ENCODE results near the gene LRCH4.

GRCh38 chr7:100566018-100566531 lies 19.9 kb downstream of the LRCH4 start:
- TF ChIP-seq, protein P1, sequence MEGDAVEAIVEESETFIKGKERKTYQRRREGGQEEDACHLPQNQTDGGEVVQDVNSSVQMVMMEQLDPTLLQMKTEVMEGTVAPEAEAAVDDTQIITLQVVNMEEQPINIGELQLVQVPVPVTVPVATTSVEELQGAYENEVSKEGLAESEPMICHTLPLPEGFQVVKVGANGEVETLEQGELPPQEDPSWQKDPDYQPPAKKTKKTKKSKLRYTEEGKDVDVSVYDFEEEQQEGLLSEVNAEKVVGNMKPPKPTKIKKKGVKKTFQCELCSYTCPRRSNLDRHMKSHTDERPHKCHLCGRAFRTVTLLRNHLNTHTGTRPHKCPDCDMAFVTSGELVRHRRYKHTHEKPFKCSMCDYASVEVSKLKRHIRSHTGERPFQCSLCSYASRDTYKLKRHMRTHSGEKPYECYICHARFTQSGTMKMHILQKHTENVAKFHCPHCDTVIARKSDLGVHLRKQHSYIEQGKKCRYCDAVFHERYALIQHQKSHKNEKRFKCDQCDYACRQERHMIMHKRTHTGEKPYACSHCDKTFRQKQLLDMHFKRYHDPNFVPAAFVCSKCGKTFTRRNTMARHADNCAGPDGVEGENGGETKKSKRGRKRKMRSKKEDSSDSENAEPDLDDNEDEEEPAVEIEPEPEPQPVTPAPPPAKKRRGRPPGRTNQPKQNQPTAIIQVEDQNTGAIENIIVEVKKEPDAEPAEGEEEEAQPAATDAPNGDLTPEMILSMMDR (IDR thresholded peaks at IDR 0.05; ENCODE audit: extremely low read depth in 1 of 2, insufficient read depth in 1 of 2, low read depth in 1 of 2, low read length in 2 of 2) = no peak
- TF ChIP-seq MAX (IDR thresholded peaks at IDR 0.05; ENCODE audit: insufficient read depth, insufficient read length) = no peak
